Keratinocyte (primary cell): ENCODE data around the gene DLX4. TPM values are rescaled to one million over a fixed set of nuclear protein-coding genes. Genes with fewer than 3 reads are reported as not detected.

Experiments used
- DNase-seq: peaks from one replicate; pipeline ENCODE4 v3.0.0-alpha.2; 2011; ENCODE audit warnings: low read depth, missing footprints, low spot score
- FAIRE-seq: peaks from 2 replicates; lab custom pipeline; 2011; peaks lifted over from hg19 to GRCh38; lab: Jason Lieb, UNC
- H2AFZ ChIP-seq: 2 replicates; pipeline ENCODE4 v1.6.0; 2012; ENCODE audit warnings: low read length, control low read depth, inconsistent platforms; ENCODE audit not compliant: control insufficient read depth
- H3K27ac ChIP-seq: 2 replicates; pipeline ENCODE4 v1.5.1; 2011; ENCODE audit warnings: low read length; ENCODE audit not compliant: control insufficient read depth, insufficient read depth
- H3K27me3 ChIP-seq: 3 replicates; pipeline ENCODE4 v1.6.0; 2011; ENCODE audit warnings: low read length; ENCODE audit not compliant: control insufficient read depth, insufficient read depth; ENCODE audit errors: extremely low read depth
- H3K36me3 ChIP-seq, 2 experiments: 2 replicates in 1 of 2; 3 replicates in 1 of 2; pipeline ENCODE4 v1.5.1; 2011; ENCODE audit warnings: low read length in 2 of 2, mild to moderate bottlenecking in 1 of 2; ENCODE audit not compliant: control insufficient read depth in 2 of 2, insufficient read depth in 2 of 2; ENCODE audit errors: extremely low read depth in 1 of 2
- H3K4me1 ChIP-seq: 3 replicates; pipeline ENCODE4 v1.5.1; 2011; ENCODE audit warnings: low read length; ENCODE audit not compliant: control insufficient read depth, insufficient read depth; ENCODE audit errors: extremely low read depth
- H3K4me2 ChIP-seq: 3 replicates; pipeline ENCODE4 v1.6.0; 2011; ENCODE audit warnings: low read depth, low read length; ENCODE audit not compliant: control insufficient read depth, insufficient read depth; ENCODE audit errors: extremely low read depth
- H3K4me3 ChIP-seq, 3 experiments: fragments of 200-600 bp in 1 of 3; sonication (generic) in 1 of 3; 2 replicates in 2 of 3; 3 replicates in 1 of 3; pipeline ENCODE4 v1.5.1; 2011 to 2016; ENCODE audit warnings: low read length in 3 of 3, mild to moderate bottlenecking in 3 of 3, control low read depth in 2 of 3, inconsistent platforms in 1 of 3, low read depth in 1 of 3, mixed read lengths in 1 of 3, mixed run types in 1 of 3, moderate library complexity in 1 of 3; ENCODE audit not compliant: control insufficient read depth in 2 of 3, insufficient read depth in 2 of 3; ENCODE audit errors: extremely low read depth in 1 of 3
- H3K79me2 ChIP-seq: 2 replicates; pipeline ENCODE4 v1.6.0; 2012; ENCODE audit warnings: low read length; ENCODE audit not compliant: control insufficient read depth, insufficient read depth
- H3K9ac ChIP-seq: 3 replicates; pipeline ENCODE4 v1.6.0; 2011; ENCODE audit warnings: low read length; ENCODE audit not compliant: control insufficient read depth, insufficient read depth; ENCODE audit errors: extremely low read depth
- H3K9me1 ChIP-seq: 3 replicates; pipeline ENCODE4 v1.6.0; 2011; ENCODE audit warnings: low read length; ENCODE audit not compliant: control insufficient read depth, insufficient read depth; ENCODE audit errors: extremely low read depth
- H3K9me3 ChIP-seq: 2 replicates; pipeline ENCODE4 v1.5.1; 2012; ENCODE audit warnings: low read depth, low read length; ENCODE audit not compliant: control insufficient read depth
- H4K20me1 ChIP-seq: 3 replicates; pipeline ENCODE4 v1.6.0; 2011; ENCODE audit warnings: low read length; ENCODE audit not compliant: control insufficient read depth, insufficient read depth; ENCODE audit errors: extremely low read depth
- EZH2 ChIP-seq: IDR thresholded peaks from one replicate; pipeline ENCODE4 v1.6.1; 2012; ENCODE audit warnings: inconsistent platforms, mild to moderate bottlenecking, low read length, moderate library complexity
- dilution Hi-C: fragments of 300-500 bp; cut with MboI; formaldehyde crosslinking; loops from one replicate; pipeline ENCODE4 v1.7.0; 2020; ENCODE audit warnings: low sequenced_read_pairs; ENCODE audit not compliant: extremely low pct_ligation_motif_present
- polyA plus RNA-seq, 5 experiments: library from polyadenylated mRNA; depleted of rRNA in 3 of 5; stranded (reverse) in 3 of 5; stranded (forward) in 1 of 5; unstranded in 1 of 5; fragments of >200 nt; gene quantifications; 1 replicate in 1 of 5; 2 replicates in 3 of 5; 3 replicates in 1 of 5; pipeline versions ENCODE4 v1.2.1 to v1.2.3, GENCODE V29; 2011 to 2012; ENCODE audit warnings: missing spikeins in 2 of 5, low read depth in 1 of 5, low replicate concordance in 1 of 5
- TF ChIP-seq, protein P1 (sequence below), 3 experiments: IDR thresholded peaks in 1 of 3; conservative IDR thresholded peaks in 1 of 3; optimal IDR thresholded peaks in 1 of 3; 2 replicates in 2 of 3; 3 replicates in 1 of 3; pipeline versions ENCODE3 to v1.5.1; 2011; ENCODE audit warnings: low read length in 3 of 3, mild to moderate bottlenecking in 3 of 3, moderate library complexity in 2 of 3, control low read depth in 1 of 3, inconsistent platforms in 1 of 3; ENCODE audit not compliant: insufficient read depth in 2 of 3; ENCODE audit errors: extremely low read depth in 1 of 3

DLX4 gene
- polyA plus RNA-seq, 1 donor (not counting 4 experiments of a cell fraction or from before 2014, with no cell fraction given) = 0.18 TPM

DNA sequence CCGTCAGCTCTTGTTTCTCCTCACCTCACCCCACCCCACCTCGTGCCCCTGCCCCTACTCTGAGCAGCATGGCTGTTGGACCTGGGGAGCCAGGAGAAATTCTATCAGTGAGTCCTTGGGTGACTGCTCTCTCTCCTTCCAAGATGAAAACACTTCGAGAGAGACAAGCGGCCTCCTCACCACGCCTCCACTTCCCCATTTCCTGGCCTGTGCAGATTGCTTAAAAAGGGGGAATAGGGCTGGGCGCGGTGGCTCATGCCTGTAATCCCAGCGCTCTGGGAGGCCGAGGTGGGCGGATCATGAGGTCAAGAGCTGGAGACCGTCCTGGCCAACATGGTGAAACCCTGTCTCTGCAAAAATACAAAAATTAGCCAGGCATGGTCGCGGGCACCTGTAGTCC is 9.5 kb downstream of the DLX4 start:
- Histone ChIP-seq H3K4me3 (no peak overlapping the region), H4K20me1 (no peaks in the 10 kb centered on the region), H3K27me3 (peaks cover 9% of the 10 kb centered on the region), H3K9me1 (peaks cover 2% of the 10 kb centered on the region), H3K79me2 (no peaks in the 10 kb centered on the region), H3K4me1 (peaks cover 59% of the 10 kb centered on the region), H3K9ac (no peak overlapping the region), H3K4me2 (peak overlapping the region; percentile 87), H3K36me3 (no peaks in the 10 kb centered on the region), H2AFZ (peak overlapping the region; percentile 72), H3K9me3 (no peaks in the 10 kb centered on the region), H3K27ac (no peak overlapping the region)
- dilution Hi-C loops = no loop called here
- TF ChIP-seq, protein P1, sequence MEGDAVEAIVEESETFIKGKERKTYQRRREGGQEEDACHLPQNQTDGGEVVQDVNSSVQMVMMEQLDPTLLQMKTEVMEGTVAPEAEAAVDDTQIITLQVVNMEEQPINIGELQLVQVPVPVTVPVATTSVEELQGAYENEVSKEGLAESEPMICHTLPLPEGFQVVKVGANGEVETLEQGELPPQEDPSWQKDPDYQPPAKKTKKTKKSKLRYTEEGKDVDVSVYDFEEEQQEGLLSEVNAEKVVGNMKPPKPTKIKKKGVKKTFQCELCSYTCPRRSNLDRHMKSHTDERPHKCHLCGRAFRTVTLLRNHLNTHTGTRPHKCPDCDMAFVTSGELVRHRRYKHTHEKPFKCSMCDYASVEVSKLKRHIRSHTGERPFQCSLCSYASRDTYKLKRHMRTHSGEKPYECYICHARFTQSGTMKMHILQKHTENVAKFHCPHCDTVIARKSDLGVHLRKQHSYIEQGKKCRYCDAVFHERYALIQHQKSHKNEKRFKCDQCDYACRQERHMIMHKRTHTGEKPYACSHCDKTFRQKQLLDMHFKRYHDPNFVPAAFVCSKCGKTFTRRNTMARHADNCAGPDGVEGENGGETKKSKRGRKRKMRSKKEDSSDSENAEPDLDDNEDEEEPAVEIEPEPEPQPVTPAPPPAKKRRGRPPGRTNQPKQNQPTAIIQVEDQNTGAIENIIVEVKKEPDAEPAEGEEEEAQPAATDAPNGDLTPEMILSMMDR (optimal IDR thresholded peaks at IDR 0.05 in 1 of 3, IDR thresholded peaks at IDR 0.05 in 1 of 3, conservative IDR thresholded peaks at IDR 0.05 in 1 of 3; ENCODE audit: extremely low read depth in 1 of 3, insufficient read depth in 2 of 3, low read length in 3 of 3) = no peak
- no peak for TF ChIP-seq EZH2
- FAIRE-seq = no peak
- DNase-seq = no peak

- peak overlapping the region; percentile 25 for H3K9ac ChIP-seq
- no peak for DNase-seq
- H3K4me3 ChIP-seq = no peak overlapping the region
- H3K9me3 ChIP-seq = no peaks in the 10 kb centered on the region
- peaks cover 2% of the 10 kb centered on the region for H3K9me1 ChIP-seq
- H3K27me3 ChIP-seq = no peaks in the 10 kb centered on the region
- dilution Hi-C loops = no loop called here
- peaks cover 68% of the 10 kb centered on the region for H3K4me1 ChIP-seq
- H3K36me3 ChIP-seq = no peaks in the 10 kb centered on the region
- TF ChIP-seq, protein P1 (optimal IDR thresholded peaks at IDR 0.05 in 1 of 3, IDR thresholded peaks at IDR 0.05 in 1 of 3, conservative IDR thresholded peaks at IDR 0.05 in 1 of 3; ENCODE audit: extremely low read depth in 1 of 3, insufficient read depth in 2 of 3, low read length in 3 of 3) = no peak
- no peak for TF ChIP-seq EZH2
- H3K4me2 ChIP-seq = peak overlapping the region; percentile 70
- H3K27ac ChIP-seq = no peak overlapping the region
- no peak overlapping the region for H2AFZ ChIP-seq
- FAIRE-seq = no peak
- H3K79me2 ChIP-seq = no peaks in the 10 kb centered on the region
- no peaks in the 10 kb centered on the region for H4K20me1 ChIP-seq
Observed at GRCh38 chr17:49979748-49980479, 10.9 kb downstream of the DLX4 start.
